Measurements from ENCODE around the gene NRROS.

The NRROS gene

GRCh38 chr3:196689941-196690660 lies 50.6 kb downstream of the NRROS start:
- no peak for DNase-seq

- DNase-seq: no peak
These were observed 51.9 kb downstream of the NRROS start for GRCh38 chr3:196691386-196691785.

GRCh38 chr3:196694202-196694638 lies 54.7 kb downstream of the NRROS start:
- no peak for DNase-seq

- DNase-seq: no peak
These were observed 55.7 kb downstream of the NRROS start for GRCh38 chr3:196694941-196695848.

DNA sequence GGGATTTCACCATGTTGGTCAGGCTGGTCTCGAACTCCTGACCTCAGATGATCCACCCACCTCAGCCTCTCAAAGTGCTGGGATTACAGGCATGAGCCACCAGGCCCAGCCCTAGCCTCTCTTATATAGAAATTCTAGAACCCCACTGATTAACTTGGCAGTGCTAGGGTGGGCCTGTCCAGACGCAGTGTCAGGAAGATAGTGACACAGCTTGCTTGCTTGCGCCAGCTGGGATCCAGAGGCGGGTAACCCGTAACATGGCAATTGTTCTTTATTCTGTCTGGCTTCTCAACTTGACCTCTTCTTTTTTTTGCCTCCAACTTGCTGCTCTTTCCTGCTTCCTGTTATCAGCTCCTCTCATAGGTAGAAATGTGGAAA lies 56.3 kb downstream of the NRROS start:
- no peak for DNase-seq

DNA sequence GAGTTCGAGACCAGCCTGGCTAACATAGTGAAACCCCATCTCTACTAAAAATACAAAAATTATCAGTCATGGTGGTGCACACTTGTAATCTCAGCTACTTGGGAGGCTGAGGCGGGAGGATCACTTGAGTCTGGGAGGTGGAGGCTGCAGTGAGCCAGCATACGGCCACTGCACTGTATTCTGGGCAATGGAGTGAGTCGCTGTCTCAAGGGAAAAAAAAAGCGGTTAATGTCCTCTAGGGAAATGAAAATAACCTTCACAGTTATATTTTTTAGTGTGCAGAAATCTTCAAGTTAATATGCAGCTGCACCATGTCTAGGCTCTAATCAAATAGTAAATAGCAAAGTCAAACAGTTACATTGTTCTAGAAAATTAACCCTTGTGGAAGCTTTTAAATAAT lies 57.8 kb downstream of the NRROS start:
- DNase-seq: no peak

DNA sequence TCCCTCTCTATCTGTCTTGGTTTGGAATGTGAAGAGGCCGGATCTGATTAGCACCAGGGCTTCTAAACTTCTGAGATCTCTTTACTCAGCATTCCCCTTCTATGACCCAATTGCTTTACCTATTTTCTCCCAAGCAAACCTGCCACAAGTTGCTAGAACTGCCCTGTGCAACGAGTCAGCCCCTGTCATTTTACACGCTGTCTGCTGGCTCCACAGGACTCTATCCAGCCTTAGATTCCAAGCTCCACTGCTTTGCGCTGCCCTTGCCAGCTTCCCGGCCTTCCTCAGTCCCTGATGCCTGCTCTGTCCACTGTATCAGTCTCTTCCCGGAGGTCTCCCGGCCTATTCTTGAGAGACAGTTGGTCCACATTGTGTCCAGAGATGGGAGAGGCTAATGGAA lies 60.3 kb downstream of the NRROS start:
- DNase-seq: no peak

DNA sequence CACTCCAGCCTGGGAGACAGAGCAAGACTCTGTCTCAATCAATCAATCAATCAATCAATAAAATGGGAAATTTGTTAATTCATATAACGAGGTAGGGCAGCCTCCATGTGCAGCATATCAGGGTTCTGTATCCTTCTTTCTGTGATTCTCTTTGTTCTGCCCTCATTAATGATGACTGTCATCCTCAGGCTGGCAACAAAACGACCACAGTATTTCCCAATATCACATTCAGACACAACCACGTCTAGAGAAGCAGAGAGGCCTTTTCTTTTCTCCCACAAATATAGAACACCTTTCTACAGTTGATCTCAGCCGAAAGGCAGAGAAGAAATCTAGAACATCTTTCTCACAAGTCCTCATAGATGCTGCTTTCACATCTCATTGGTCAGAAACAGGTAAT lies 61.3 kb downstream of the NRROS start:
- no peak for DNase-seq

DNA sequence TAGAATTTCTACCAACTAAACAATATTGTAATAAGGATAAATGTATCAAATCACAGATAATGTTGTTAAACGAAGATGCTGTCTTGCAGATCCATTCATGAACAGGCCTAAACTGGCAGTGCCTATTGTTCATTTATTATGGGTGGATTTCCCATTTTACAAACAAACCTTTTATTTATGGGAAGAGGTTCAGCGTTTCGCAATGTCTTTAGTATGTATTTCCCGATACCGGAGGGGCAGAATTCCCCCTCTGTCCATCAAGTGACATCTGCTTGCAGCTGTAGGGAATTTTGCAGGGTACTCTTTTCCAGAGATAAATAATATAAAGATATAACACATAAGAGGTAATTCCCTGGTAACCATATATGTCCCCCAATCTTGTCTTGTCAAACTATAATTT lies 66.8 kb downstream of the NRROS start:
- no peak for DNase-seq

DNA sequence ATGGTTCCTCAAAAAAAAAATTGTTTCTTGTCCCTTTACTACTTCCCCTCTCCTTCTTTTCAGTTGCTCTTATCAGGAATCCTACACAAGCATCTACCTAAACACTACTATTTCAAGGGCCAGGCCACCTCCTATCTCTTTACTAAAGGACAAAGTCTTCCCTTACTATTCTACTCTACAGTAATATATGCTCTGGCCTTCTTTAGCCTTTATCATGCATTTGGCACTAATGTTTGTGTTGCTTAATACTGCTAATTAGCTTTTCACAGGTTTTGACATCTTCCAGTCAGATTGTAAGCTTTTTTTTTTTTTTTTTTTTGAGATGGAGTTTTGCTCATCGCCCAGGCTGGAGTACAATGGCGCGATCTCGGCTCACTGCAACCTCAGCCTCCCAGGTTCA lies 67.2 kb downstream of the NRROS start:
- DNase-seq: no peak

DNA sequence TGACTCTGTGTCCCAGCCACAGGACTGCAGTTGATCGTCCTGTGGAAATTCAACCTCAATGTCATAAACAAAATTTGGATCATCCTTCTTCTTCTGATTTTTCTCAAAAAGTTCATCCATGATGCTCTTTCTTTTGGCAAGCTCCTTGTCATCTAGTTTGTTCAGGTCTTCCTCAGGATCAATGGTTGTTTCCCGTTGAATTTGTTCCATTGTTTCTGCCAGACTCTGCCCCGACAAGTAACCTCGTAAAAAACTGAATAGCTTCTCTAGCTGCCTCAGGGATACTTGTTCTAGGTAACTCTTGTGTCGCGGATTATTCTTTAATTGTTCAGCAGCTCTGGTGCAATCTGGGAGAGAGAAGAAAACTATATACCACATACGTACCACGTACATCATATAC lies 68.1 kb downstream of the NRROS start:
- DNase-seq: no peak

GRCh38 chr3:196708467-196708866 lies 69.0 kb downstream of the NRROS start:
- DNase-seq: no peak
